Erythroblast (primary cell): ENCODE results near the gene TRMU.

Experiments
- GATA1 ChIP-seq: IDR thresholded peaks from 2 replicates; pipeline ENCODE4 v1.6.1; 2011; ENCODE audit warnings: low read depth, mild to moderate bottlenecking, control low read depth, low read length, moderate library complexity
- POLR2A ChIP-seq: IDR thresholded peaks from 2 replicates; pipeline ENCODE4 v1.6.1; 2011; ENCODE audit warnings: mild to moderate bottlenecking, low read length

DNA sequence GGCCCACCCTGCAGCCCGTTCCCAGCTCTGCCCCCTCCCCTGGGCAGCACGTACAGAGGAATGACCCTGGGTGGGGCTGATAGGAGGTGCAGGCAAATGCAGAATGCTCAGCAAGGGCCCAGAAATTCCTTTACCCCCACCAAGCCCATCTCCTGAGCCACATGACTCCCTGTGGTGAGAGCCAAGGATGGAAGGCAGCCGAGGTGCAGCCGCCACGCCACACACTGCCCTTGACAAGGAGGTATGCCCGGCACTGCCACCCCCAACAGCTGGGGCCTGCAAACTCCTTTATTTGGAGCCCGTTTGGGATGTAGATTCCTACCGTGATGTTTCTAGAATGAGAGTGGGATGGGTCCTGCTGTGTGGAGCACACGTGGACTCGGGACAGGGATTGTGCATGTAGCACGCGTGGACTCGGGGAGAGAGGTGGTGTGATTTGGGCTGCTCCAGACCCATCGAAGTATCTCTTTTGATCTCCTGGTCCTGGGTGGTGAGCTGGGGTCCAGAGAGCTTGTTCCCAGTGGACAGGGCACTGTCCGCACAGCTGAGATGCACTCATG lies 25.9 kb upstream of the TRMU start:
- TF ChIP-seq POLR2A (no peak), GATA1 (no peak)
